ENCODE measurements around the gene RPS5.

Gene RPS5

DNA sequence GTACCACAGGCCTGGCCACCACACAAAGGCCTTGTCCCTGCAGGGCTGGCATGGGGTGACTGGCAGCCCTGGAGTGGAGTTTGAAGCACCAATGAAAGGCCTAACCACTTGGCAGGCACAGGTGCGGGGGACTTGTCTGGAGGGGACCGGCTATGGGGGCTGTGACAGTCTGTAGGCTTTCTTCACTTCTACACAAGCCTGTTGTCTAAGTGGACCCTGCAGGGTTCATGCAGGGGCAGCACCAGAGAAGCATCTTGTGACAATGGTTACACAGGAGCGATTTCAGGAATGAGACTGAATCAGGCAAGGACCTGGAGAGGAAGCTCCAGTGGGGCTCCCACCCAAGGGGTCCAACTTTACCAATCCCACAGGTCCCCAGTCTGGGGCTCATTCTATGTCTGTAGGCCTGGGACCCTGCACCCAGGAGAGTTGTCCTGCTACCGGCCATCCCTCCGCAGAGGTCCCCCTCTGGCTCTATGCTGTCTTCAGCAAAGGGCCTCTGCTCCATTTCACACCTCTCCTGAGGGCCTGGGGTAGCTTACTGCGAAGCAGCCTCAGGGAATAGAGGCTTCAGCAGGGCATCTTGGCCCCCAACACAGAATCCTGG lies 4.0 kb upstream of the RPS5 start:
- DNase-seq (ENCODE audit: extremely low read depth in 1 of 2, low read depth in 1 of 2): no peak

DNA sequence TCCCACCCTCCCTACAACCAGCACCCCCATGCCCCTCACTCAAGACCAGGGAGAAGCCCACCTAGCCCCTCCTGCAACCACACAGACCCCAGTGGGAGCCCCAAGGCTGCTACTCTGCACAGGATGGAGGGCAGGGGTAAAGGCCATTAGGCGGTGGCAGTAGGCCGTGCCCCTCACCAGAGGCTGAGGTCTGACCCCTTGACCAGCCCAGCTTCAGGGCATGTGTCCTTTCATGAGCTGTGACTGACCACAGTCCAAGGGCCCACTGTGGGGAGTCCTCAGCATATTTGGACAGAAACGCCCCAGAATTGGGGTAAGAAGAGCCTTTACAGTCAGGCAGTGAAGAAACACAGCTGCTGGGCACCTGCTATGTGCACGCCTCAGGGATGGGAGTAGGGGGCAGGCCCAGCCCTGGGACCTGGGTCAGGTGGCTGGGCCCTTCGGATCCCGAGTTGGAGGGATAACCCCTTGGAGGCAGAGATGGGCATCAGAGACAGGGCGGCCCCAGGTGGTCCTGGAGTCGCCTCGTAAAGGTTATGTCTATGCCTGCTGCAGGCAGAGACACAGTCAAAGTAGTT lies 1.7 kb upstream of the RPS5 start:
- no peak for DNase-seq (ENCODE audit: extremely low read depth in 1 of 2, low read depth in 1 of 2)

DNA sequence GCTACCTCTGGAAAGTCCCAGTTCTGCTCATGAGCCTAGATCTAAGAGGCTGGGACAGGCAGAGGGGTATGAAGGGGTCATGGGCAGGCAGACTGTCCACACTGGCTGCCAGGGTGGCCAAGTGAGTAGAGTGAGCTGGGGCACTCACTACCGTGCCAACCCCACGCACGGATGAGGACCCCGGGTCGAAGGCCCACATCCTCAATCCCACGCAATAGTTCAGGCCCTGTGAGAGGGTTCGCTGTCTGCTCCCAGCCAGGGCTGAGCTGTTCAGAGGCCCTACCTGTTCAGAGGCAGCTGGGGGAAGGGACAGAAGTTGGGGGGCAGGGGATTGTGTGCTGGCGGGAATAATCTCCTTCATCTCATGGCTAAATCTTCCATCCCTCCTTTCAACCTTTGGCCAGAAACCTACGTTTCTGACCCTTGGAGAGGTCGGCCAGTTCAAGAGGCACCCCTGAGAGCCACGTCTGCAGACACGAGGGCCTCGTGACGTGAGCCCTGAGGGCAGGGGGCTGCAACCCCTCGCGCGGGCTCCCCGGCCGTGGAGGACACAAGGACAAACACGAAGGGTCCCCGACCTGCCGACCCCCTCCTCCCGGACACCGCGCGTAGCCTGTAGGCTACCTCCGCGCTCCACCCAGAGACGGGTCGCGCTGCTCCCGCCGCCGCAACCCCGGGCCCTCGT lies 1.0 kb upstream of the RPS5 start:
- no peak for DNase-seq (ENCODE audit: extremely low read depth in 1 of 2, low read depth in 1 of 2)

DNA sequence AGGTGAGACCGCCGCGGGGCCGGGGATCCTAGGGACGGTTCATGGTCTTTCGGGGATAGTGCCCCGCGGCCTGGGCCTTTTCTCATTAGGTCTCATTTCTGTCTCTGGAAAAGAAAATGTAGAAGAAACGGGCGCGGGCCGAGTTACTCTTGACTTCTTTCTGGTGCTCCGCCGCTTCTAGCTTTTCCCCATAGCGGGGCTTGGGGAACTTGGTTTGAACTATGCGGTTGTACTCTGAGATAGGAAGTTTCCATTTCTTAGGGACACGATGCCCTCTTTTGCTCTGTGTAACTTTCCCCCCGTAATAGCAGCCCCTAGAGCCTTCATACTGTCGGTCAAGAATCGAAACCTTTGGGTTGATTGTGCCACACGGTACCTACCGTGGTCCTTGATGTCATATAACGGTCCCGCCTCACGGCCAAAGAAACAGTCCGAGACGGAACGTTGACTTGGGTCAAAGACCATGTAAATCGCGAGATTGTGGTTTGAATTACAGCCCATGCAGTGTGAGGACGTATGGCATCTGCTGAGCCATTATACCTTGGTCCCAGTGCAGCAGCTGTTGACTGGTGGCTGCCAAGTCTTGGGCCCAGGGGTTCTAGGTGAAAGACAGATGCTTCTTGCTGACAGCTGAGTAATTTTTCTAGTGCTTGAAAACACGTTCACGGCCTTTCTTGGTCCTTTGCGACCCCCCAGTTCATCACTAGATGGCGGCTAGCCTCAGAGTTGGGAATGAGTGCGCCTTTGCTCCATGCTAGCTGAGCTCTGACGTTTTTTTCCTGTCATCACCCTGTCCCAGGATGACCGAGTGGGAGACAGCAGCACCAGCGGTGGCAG lies 487 bp downstream of the RPS5 start:
- DNase-seq (ENCODE audit: extremely low read depth in 1 of 2, low read depth in 1 of 2): no peak

DNA sequence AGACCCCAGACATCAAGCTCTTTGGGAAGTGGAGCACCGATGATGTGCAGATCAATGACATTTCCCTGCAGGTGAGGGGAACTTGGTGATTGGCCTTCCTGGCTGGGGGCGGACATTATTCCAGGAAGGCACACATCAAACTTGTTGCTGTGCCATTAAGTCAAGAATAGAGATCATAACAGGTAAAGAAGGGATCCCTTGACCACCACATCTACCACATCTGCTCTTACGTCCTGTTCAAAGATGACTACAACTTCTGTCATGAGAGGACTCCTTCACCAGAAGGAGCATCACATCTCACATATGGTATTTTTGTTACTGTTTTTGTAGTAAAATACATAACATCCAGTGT lies 1.1 kb downstream of the RPS5 start:
- DNase-seq (ENCODE audit: extremely low read depth in 1 of 2, low read depth in 1 of 2): no peak

DNA sequence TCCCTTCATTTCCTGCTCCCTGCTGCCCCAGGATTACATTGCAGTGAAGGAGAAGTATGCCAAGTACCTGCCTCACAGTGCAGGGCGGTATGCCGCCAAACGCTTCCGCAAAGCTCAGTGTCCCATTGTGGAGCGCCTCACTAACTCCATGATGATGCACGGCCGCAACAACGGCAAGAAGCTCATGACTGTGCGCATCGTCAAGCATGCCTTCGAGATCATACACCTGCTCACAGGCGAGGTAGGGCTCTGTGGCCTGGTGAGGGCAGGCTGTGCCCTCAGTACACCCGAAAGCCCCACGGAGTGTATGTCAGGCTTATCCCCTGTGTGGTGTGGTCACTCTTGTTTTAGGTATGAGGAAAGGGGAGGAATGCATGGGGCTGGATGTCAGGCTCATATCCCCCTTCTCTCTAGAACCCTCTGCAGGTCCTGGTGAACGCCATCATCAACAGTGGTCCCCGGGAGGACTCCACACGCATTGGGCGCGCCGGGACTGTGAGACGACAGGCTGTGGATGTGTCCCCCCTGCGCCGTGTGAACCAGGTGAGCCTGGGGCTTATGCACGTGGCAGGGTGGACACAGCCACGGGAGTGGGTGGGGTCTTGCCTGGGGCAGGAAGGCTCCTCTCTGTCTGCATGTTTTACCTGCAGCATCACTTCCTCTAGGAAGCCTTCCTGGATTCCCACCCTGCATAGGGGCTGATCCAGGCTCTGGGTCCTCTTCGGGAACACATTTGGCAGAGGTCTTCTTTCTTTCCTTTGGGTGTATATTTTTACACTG lies 6.1 kb downstream of the RPS5 start:
- no peak for DNase-seq (ENCODE audit: extremely low read depth in 1 of 2, low read depth in 1 of 2)

DNA sequence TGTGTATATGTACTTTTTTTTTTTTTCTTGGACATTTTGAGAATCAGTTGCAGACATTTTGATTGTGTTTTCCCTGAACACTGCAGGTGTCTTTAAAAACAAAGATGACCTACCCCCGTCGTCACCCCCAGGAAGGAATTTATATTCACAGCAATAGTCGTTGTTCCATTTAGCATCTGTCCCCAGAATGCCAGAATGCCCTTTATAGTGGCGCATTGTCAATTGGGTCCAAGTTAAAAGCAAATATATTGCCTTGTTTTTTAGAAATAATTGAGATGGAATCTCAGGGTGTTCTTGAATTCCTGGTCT lies 6.6 kb downstream of the RPS5 start:
- no peak for DNase-seq (ENCODE audit: extremely low read depth in 1 of 2, low read depth in 1 of 2)

DNA sequence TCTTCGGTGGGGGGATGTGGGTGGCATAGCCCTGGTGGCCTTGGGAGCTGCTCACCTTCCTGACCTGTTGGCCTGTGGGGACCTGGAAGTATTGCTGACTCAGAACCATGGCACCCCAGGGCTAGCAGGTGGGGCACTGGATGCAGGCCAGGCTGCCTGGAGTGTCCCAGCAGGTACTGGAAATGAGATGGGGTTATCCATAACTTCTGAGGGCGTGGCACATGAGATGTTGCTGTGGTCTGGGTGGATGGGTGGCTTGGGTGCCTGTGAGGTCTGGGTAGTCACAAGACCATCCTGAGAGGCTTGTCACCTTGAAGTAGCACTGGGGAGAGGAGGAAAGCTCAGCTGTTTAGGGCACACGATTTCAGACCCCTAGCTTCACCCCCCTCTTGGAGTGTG lies 7.8 kb downstream of the RPS5 start:
- DNase-seq (ENCODE audit: extremely low read depth in 1 of 2, low read depth in 1 of 2): no peak

DNA sequence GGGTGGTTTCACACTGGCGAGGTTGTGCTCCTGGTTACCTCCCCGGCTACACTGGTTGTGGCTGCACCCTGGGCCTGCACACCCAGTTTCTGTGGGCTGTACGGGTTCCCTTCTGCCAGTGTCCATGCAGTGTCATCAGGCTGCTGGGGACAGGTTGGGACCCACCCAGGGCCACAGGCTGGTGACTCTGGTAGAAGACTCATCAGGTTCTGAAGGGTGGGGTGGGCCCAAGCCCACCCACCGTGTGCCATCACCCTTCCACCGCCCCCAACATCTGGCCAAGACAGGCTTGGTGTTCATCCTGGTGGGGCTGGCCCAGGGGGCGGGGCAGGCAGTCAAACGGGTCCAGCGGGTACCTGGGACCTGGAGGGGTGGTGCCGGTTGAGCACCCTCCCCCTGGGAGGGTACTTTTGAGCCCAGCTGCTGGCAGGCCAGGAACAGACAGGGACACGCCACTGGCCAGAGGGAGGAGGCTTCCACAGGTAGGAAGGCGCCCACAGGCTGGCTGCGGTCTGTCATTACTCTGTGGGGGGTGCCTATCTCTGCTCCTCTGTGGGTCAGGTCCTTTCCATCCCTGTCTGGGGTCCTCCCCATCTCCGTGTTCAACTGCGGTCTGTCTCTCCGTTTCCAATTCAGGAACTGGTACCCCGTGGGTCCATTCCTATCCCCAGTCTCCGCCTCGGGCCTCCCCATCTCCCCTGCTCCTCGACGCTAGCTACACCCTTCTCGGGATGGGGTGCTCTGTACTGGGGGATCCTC lies 8.3 kb downstream of the RPS5 start, which contains the start of gene RNF225:
Gene RNF225, plus strand, starts transcription at position 437 of the 759 bp plus-strand sequence. CDS start 434 bp downstream, outside the sequence.
- no peak for DNase-seq (ENCODE audit: extremely low read depth in 1 of 2, low read depth in 1 of 2)

DNA sequence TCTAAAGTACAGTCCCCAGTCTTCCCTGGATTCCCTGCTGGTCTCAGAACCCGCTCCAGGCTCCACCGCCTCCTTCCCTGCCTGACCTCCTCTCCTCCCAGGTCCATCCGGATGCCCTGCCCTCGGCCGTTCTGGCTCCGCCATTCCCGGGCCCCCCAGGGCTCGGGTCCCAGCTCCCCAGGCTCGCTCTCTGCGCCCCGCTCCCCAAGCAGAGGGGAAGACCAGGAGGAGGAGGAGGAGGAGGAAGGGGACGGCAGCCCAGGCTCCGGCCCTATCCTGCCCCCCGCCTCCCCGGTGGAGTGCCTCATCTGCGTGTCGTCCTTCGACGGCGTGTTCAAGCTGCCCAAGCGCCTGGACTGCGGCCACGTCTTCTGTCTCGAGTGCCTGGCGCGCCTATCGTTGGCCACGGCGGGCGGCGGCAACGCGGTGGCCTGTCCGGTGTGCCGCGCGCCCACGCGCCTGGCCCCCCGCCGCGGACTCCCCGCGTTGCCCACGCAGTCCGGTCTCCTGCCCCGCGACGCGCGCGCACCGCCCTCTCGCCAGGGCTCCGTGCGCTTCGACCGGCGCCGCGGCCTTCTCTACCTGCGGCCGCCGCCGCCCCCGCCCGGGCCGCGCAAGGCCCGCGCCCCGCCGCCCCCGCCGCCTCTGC lies 9.0 kb downstream of the RPS5 start:
- no peak for DNase-seq (ENCODE audit: extremely low read depth in 1 of 2, low read depth in 1 of 2)

DNA sequence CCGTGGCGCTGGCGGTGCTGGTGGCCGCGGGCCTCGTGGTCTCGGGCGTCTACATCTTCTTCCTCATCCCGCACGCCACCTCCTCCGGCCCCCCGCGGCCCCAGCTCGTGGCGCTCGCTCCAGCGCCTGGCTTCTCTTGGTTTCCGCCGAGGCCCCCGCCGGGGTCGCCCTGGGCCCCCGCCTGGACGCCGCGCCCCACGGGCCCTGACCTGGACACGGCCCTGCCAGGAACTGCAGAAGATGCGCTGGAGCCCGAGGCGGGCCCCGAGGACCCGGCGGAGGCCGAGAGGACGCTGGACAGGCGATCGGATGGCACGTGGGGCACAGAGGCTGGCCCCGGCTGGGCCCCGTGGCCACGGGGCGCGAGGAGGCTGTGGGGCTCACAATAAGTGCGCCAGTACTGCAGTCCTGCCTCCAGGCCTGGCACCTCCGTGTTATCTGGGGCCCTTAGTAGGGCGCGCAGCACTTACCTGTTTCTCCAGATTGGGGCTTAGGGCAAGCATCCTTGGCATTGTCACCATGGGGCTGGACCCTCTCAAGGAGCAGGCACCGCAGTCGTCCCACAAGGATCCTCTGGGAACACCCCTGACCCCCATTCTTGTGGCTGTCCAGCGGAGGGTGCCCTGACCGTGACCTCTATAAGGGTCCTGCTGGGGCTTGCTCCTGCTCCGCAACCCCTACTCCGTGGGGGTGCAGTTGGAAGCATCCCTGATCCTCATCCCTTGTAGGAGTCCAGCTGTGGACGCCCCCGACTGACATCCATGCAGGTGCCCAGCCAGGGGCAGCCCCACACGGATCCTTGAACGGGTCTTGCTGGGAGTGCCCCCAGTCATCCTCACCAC lies 9.8 kb downstream of the RPS5 start:
- no peak for DNase-seq (ENCODE audit: extremely low read depth in 1 of 2, low read depth in 1 of 2)

DNA sequence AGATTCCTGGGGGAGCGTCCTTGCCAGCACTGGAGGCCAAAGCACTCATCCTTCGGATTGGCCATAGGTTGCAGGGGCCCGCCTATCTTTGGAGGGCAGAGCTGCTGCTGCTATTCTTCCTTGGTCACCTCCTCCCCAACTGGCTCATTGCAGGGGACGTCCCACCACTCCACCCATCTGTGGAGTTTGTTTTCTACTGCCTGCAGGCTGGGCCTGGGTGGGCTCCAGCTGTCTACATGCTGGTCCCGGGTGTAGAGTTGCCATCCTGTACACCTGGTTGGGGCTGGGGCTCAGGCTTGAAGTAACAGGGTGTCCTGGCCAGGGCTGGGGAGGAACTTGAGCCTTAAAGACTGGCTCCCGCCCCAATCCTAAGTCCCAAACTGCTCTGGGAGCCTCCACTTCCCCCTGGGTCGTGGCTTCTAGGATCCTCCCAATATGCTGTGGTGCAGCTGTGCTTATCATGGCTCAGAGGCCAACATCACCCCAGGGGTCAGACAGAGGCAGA lies 10.5 kb downstream of the RPS5 start:
- no peak for DNase-seq (ENCODE audit: extremely low read depth in 1 of 2, low read depth in 1 of 2)

DNA sequence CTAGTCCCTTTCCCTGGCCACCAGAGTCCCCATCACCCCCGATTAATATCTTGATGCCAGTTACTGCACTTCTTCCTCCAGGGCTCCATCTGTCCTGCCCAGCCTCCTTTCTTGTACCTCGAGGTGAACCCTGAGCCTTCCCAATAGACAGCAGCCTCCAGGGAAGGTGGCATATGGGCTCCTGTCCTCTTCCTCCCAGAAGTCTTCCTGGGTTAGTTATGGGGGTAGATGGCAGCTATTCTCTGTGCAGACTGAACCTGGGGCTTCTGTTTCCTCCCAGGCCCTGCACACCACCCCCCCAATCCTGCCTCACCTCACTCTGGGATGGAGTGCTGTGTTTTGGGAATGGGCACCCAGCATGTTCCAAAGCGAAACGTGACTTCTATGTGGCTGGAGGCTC lies 11.0 kb downstream of the RPS5 start:
- DNase-seq (ENCODE audit: extremely low read depth in 1 of 2, low read depth in 1 of 2): no peak

DNA sequence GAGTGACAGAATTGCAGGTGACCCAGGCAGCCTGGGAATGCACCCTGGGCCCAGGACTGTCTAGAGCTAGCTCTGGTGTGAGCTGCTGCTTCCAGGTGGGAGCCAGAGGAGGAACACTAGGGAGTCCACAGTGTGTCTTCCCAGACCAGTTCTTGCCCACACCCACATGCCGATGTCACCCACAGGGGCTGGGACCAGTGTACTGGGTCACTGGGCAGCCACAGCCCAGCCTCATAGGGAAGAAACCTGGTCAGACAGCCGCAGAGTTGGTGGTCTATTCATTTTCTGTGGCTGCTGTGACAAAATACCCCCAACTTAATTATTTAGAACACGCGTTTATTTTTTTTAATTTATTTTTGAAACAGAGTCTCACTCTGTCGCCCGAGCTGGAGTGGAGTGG lies 11.5 kb downstream of the RPS5 start:
- DNase-seq (ENCODE audit: extremely low read depth in 1 of 2, low read depth in 1 of 2): no peak

DNA sequence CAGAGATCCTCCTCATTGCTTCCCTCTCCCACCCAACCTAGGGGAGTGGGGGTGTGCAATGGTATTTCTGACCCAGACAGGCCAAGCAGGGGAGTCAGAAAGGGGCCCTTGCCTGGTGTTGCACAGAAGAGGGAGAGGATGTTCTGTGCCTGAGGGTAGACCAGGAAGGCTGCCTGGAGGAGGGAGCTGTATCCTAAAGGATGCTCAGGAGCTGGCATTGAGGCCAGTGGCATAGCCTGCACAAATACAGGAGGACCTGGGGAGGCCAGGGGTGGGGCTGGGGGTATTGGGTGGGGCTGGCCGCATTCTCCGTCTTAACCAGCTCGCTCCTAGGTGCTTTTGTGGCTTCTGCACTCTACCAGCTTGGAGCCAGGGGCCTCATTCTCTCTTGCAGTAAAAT lies 12.8 kb downstream of the RPS5 start:
- DNase-seq (ENCODE audit: extremely low read depth in 1 of 2, low read depth in 1 of 2): no peak

DNA sequence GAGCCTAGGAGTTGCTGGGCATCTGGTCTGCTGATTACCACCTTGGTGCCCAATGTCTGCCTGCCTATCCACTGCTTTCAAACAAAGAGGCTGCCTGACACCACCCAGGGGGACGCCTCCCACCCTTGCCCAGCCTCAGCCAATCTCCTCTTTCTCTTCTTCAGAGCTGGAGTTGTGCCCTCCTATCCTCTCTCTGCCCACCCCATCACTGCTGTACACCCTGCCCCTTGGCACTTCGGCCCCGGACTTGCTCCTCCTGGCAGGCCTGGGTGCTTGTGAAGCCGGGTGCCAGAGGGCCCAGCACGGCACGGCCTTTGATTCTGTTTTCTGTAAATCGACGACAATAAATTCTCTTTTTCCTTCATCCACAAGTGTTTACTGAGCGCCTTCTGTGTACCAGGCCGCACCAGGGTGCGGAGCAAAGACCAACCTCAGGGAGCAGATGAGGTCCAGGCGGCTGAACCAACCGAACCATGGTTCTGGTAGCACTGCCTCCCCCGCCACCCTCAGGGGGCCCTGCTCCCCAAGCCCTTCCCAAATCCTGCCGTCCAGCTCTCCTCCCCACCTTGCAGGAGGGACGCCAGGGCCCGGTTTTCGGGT lies 13.3 kb downstream of the RPS5 start:
- no peak for DNase-seq (ENCODE audit: extremely low read depth in 1 of 2, low read depth in 1 of 2)

DNA sequence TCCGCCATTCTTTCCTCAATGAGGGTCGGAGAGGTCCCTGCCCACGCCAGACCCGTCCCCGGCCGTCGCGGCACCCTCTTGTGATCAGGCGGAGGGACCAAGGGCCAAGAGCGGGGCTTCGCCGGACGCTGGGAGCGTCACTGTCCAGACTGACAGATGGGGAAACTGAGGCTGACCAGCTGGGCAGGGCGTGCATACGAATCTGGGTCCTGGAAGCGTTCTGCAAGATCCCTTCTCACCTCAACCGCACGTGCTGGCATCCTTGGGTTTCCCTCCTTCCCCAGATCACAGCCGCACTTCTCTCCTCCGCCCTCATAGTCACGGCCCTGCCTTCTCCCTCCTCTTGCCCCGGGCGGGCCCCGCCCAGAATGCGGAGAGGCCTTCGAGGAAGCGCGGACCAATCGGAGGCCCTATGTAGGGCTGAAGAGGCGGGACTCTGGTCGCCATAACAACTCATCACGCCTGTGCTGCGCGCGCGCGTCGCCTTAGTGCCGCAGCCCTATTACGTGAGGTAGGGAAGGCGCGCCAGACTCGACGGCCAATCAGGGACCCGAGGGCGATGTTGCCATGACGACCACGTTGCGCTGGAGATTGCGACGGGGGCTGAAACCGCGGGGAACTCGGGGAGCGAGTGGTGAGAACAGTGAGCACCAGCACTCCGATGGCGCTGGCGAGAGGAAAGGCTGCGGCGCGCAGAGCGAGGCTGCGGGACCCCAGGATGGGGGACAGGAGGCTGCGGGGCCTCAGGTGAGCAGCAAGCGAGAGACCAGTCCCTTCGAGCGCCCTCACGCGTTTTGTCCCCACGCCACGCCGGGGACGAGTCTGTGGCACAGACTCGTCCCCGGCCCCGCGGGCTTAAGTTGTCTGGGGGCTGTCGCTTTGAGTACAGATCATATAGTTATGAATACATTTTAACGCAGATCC lies 14.1 kb downstream of the RPS5 start:
- DNase-seq (ENCODE audit: extremely low read depth in 1 of 2, low read depth in 1 of 2): peak; percentile 96 to 99
